NT2/D1 (cell line): ENCODE data around the gene TSSK2.

Experiments used
- YY1 ChIP-seq: IDR thresholded peaks from 2 replicates; pipeline ENCODE4 v1.6.1; 2011; ENCODE audit not compliant: insufficient read length, insufficient read depth
- ZNF274 ChIP-seq: IDR thresholded peaks from 2 replicates; pipeline ENCODE4 v1.6.1; 2011; ENCODE audit warnings: mild to moderate bottlenecking, low read depth, low read length

- no peak for TF ChIP-seq YY1
- TF ChIP-seq ZNF274 = no peak
Observed at GRCh38 chr22:19117111-19117512, 14.0 kb upstream of the TSSK2 start.
